Measurements from ENCODE around the gene MRPL1. TPM values are rescaled to one million over a fixed set of nuclear protein-coding genes. Genes with fewer than 3 reads are reported as not detected.

The MRPL1 gene
- total and polyA plus RNA-seq, 4 donors = 10.5 to 20.6 (median 16.1) TPM

GRCh38 chr4:77913348-77913747, 50.7 kb downstream of the MRPL1 start:
- 88% methylated on average over 3 of the region's 3 CpGs for WGBS
- Histone ChIP-seq H3K4me1 (ENCODE audit: control insufficient read depth in 4 of 4, insufficient read depth in 4 of 4, low read length in 3 of 4) (no peaks in the 10 kb centered on the region), H3K9ac (ENCODE audit: low read depth in 1 of 2, low read length in 2 of 2) (no peak overlapping the region), H3K9me3 (ENCODE audit: control insufficient read depth in 4 of 4, low read length in 3 of 4) (no peaks in the 10 kb centered on the region), H3K27ac (ENCODE audit: low read depth in 1 of 2, low read length in 2 of 2) (no peak overlapping the region), H3K4me3 (ENCODE audit: low read depth in 1 of 3, low read length in 3 of 3) (no peak overlapping the region), H3K36me3 (ENCODE audit: control insufficient read depth in 4 of 4, insufficient read depth in 3 of 4, low read depth in 1 of 4, low read length in 3 of 4) (peaks cover 0 to 11% (median 2%) of the 10 kb centered on the region in 4 donors), H3K27me3 (ENCODE audit: control insufficient read depth in 4 of 4, insufficient read depth in 4 of 4, low read length in 3 of 4) (no peaks in the 10 kb centered on the region)
- no peak for TF ChIP-seq JUND (IDR thresholded peaks at IDR 0.05)
- TF ChIP-seq, protein P1, sequence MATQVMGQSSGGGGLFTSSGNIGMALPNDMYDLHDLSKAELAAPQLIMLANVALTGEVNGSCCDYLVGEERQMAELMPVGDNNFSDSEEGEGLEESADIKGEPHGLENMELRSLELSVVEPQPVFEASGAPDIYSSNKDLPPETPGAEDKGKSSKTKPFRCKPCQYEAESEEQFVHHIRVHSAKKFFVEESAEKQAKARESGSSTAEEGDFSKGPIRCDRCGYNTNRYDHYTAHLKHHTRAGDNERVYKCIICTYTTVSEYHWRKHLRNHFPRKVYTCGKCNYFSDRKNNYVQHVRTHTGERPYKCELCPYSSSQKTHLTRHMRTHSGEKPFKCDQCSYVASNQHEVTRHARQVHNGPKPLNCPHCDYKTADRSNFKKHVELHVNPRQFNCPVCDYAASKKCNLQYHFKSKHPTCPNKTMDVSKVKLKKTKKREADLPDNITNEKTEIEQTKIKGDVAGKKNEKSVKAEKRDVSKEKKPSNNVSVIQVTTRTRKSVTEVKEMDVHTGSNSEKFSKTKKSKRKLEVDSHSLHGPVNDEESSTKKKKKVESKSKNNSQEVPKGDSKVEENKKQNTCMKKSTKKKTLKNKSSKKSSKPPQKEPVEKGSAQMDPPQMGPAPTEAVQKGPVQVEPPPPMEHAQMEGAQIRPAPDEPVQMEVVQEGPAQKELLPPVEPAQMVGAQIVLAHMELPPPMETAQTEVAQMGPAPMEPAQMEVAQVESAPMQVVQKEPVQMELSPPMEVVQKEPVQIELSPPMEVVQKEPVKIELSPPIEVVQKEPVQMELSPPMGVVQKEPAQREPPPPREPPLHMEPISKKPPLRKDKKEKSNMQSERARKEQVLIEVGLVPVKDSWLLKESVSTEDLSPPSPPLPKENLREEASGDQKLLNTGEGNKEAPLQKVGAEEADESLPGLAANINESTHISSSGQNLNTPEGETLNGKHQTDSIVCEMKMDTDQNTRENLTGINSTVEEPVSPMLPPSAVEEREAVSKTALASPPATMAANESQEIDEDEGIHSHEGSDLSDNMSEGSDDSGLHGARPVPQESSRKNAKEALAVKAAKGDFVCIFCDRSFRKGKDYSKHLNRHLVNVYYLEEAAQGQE (IDR thresholded peaks at IDR 0.05) = no peak
- TF ChIP-seq HNF4A (conservative IDR thresholded peaks at IDR 0.05) = no peak
- TF ChIP-seq, protein P2, sequence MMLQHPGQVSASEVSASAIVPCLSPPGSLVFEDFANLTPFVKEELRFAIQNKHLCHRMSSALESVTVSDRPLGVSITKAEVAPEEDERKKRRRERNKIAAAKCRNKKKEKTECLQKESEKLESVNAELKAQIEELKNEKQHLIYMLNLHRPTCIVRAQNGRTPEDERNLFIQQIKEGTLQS (IDR thresholded peaks at IDR 0.05) = no peak
- TF ChIP-seq, protein P3, sequence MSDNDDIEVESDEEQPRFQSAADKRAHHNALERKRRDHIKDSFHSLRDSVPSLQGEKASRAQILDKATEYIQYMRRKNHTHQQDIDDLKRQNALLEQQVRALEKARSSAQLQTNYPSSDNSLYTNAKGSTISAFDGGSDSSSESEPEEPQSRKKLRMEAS (IDR thresholded peaks at IDR 0.05) = no peak
- no peak for TF ChIP-seq EGR1 (IDR thresholded peaks at IDR 0.05; ENCODE audit: low read depth in 2 of 2)
- no peak for TF ChIP-seq YY1 (IDR thresholded peaks at IDR 0.05)
- no peak for TF ChIP-seq SP1 (IDR thresholded peaks at IDR 0.05)
- no peak for DNase-seq (ENCODE audit: low spot score)

- TF ChIP-seq RXRA (IDR thresholded peaks at IDR 0.05) (no peak), EGR1 (IDR thresholded peaks at IDR 0.05; ENCODE audit: low read depth in 2 of 2) (no peak), TAF1 (conservative IDR thresholded peaks at IDR 0.05) (no peak), NR2F2 (IDR thresholded peaks at IDR 0.05) (no peak), GABPA (IDR thresholded peaks at IDR 0.05 in 1 of 2, conservative IDR thresholded peaks at IDR 0.05 in 1 of 2) (no peak), SP1 (IDR thresholded peaks at IDR 0.05) (no peak), HNF4G (IDR thresholded peaks at IDR 0.05) (no peak), FOXA1 (IDR thresholded peaks at IDR 0.05) (no peak), RAD21 (IDR thresholded peaks at IDR 0.05) (no peak), HNF4A (conservative IDR thresholded peaks at IDR 0.05) (no peak), YY1 (IDR thresholded peaks at IDR 0.05) (no peak), FOXA2 (IDR thresholded peaks at IDR 0.05) (no peak), JUND (IDR thresholded peaks at IDR 0.05) (no peak)
- TF ChIP-seq, protein P1 (IDR thresholded peaks at IDR 0.05) = no peak
- TF ChIP-seq, protein P2 (IDR thresholded peaks at IDR 0.05) = no peak
- TF ChIP-seq, protein P4, sequence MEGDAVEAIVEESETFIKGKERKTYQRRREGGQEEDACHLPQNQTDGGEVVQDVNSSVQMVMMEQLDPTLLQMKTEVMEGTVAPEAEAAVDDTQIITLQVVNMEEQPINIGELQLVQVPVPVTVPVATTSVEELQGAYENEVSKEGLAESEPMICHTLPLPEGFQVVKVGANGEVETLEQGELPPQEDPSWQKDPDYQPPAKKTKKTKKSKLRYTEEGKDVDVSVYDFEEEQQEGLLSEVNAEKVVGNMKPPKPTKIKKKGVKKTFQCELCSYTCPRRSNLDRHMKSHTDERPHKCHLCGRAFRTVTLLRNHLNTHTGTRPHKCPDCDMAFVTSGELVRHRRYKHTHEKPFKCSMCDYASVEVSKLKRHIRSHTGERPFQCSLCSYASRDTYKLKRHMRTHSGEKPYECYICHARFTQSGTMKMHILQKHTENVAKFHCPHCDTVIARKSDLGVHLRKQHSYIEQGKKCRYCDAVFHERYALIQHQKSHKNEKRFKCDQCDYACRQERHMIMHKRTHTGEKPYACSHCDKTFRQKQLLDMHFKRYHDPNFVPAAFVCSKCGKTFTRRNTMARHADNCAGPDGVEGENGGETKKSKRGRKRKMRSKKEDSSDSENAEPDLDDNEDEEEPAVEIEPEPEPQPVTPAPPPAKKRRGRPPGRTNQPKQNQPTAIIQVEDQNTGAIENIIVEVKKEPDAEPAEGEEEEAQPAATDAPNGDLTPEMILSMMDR (IDR thresholded peaks at IDR 0.05; ENCODE audit: low read depth, low read length, missing input control) = no peak
- TF ChIP-seq, protein P5, sequence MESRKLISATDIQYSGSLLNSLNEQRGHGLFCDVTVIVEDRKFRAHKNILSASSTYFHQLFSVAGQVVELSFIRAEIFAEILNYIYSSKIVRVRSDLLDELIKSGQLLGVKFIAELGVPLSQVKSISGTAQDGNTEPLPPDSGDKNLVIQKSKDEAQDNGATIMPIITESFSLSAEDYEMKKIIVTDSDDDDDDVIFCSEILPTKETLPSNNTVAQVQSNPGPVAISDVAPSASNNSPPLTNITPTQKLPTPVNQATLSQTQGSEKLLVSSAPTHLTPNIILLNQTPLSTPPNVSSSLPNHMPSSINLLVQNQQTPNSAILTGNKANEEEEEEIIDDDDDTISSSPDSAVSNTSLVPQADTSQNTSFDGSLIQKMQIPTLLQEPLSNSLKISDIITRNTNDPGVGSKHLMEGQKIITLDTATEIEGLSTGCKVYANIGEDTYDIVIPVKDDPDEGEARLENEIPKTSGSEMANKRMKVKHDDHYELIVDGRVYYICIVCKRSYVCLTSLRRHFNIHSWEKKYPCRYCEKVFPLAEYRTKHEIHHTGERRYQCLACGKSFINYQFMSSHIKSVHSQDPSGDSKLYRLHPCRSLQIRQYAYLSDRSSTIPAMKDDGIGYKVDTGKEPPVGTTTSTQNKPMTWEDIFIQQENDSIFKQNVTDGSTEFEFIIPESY (IDR thresholded peaks at IDR 0.05) = no peak
- TF ChIP-seq, protein P3 (IDR thresholded peaks at IDR 0.05) = no peak
- no peaks in the 10 kb centered on the region for H3K9me3 ChIP-seq (ENCODE audit: control insufficient read depth in 4 of 4, low read length in 3 of 4)
- no peaks in the 10 kb centered on the region for H3K4me1 ChIP-seq (ENCODE audit: control insufficient read depth in 4 of 4, insufficient read depth in 4 of 4, low read length in 3 of 4)
- no peak for DNase-seq (ENCODE audit: low spot score)
- no peaks in the 10 kb centered on the region for H3K36me3 ChIP-seq (ENCODE audit: control insufficient read depth in 4 of 4, insufficient read depth in 3 of 4, low read depth in 1 of 4, low read length in 3 of 4)
- no peak overlapping the region for H3K4me3 ChIP-seq (ENCODE audit: low read depth in 1 of 3, low read length in 3 of 3)
- no peaks in the 10 kb centered on the region for H3K27me3 ChIP-seq (ENCODE audit: control insufficient read depth in 4 of 4, insufficient read depth in 4 of 4, low read length in 3 of 4)
- no peak overlapping the region for H3K27ac ChIP-seq (ENCODE audit: low read depth in 1 of 2, low read length in 2 of 2)
- H3K9ac ChIP-seq (ENCODE audit: low read depth in 1 of 2, low read length in 2 of 2) = no peak overlapping the region
- 91% methylated on average over 2 of the region's 2 CpGs for WGBS
Observed at GRCh38 chr4:77917075-77917474, 54.4 kb downstream of the MRPL1 start.
